Measurements from ENCODE around the gene NEUROG1.

- no peak for TF ChIP-seq CTCF (IDR thresholded peaks at IDR 0.05)
- no peak for TF ChIP-seq POLR2A (IDR thresholded peaks at IDR 0.05)
Observed at GRCh38 chr5:135505973-135506372, 29.8 kb downstream of the NEUROG1 start.

Measured in transverse colon (tissue), 3 donors.